Epithelial cell of proximal tubule (primary cell): ENCODE measurements around the gene ITGBL1. TPM values are rescaled to one million over a fixed set of nuclear protein-coding genes. Genes with fewer than 3 reads are reported as not detected.

Experiments
- DNase-seq: peaks from one replicate; pipeline ENCODE4 v3.0.0-alpha.2; 2011; ENCODE audit warnings: low read depth
- H3K4me3 ChIP-seq: 2 replicates; pipeline ENCODE4 v1.5.1; 2011; ENCODE audit warnings: low read depth, mild to moderate bottlenecking, low read length
- CTCF ChIP-seq: conservative IDR thresholded peaks from 2 replicates; pipeline ENCODE4 v1.5.1; 2012; ENCODE audit warnings: low read depth, mild to moderate bottlenecking, low read length
- total RNA-seq: library from RNA; depleted of rRNA; stranded (reverse); fragments of >200 nt; gene quantifications from 2 replicates; pipeline ENCODE4 v1.2.3, GENCODE V29; 2015

ITGBL1 gene
- total RNA-seq, 1 donor from 2014 or later: 1.1 TPM

DNA sequence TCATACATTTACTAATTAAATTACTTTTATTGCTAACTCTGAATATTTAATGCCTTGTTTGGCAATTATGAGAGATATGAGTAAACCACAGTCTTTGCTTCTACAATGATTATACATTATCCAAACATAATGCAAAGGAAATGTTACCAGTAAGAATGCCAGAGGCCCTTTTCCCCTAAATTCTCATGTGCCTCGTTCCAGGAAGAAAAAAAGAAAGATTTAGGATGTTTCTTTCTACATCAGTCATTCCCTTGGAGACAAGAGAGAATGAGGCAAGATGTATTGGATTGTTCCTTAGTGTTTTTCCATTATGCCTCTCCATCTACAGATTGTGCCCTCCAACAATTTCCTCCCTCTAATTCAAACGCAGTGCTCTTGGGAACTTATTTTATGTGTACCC, 50.1 kb downstream of the ITGBL1 start:
- TF ChIP-seq CTCF: no peak
- no peak overlapping the region for H3K4me3 ChIP-seq
- DNase-seq: no peak

- no peak for DNase-seq
- TF ChIP-seq CTCF: no peak
- no peak overlapping the region for H3K4me3 ChIP-seq
Observed at GRCh38 chr13:101511161-101511560, 58.7 kb downstream of the ITGBL1 start.

- no peak for DNase-seq
- no peak for TF ChIP-seq CTCF
- no peak overlapping the region for H3K4me3 ChIP-seq
Observed at GRCh38 chr13:101511766-101512165, 59.3 kb downstream of the ITGBL1 start.

GRCh38 chr13:101512650-101513049, 60.2 kb downstream of the ITGBL1 start:
- no peak overlapping the region for H3K4me3 ChIP-seq
- TF ChIP-seq CTCF: no peak
- no peak for DNase-seq

GRCh38 chr13:101514100-101514499, 61.6 kb downstream of the ITGBL1 start:
- DNase-seq: no peak
- no peak for TF ChIP-seq CTCF
- H3K4me3 ChIP-seq: no peak overlapping the region

DNA sequence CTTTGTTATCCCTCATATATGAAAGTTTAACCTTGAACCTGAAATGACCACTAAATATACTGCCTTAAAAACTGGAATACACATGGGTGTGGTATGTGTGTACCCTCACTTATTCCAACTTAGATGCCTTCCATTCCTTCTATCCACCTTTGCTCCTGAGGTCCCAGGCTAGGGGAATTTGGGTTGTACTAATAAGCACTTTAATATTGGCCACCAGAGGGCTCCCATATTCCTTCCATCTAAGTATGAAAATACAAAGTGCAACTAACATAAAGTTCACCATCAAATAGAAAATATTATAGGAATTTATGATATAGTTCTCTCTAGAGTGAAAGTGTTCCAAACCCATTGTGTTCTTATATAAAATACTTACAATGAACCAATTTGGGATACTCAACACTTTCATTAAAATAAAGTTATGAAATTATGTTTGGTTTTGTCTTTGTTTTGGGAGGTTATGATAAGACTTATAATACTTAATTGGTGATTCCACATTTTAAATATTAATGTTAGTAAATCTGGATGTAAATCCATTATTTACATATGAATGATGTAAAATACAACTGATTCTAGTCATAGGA, 62.3 kb downstream of the ITGBL1 start:
- H3K4me3 ChIP-seq: no peak overlapping the region
- TF ChIP-seq CTCF: peak; percentile 77
- DNase-seq: peak; percentile 30

DNA sequence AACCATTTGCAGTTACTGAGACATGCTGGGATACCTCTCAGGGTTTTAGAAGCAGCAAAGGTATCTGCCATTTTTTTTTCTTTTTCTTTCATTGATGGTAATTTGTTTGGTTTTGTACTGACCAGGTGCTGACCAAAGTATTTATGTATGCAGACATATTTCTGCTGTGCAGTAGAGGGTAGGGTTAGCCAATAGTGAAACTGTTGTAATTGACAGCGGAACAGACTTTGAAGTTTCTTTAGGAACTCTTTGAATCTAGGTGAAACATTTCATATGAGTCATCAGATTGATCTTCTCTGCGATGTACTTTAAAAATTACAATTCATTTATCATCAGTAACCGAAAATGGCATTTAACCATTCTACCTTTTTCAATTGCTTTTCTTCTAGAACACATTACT, 63.0 kb downstream of the ITGBL1 start:
- no peak for DNase-seq
- no peak overlapping the region for H3K4me3 ChIP-seq
- TF ChIP-seq CTCF: no peak
